ENCODE measurements around the gene SLC29A2.

SLC29A2 gene

DNA sequence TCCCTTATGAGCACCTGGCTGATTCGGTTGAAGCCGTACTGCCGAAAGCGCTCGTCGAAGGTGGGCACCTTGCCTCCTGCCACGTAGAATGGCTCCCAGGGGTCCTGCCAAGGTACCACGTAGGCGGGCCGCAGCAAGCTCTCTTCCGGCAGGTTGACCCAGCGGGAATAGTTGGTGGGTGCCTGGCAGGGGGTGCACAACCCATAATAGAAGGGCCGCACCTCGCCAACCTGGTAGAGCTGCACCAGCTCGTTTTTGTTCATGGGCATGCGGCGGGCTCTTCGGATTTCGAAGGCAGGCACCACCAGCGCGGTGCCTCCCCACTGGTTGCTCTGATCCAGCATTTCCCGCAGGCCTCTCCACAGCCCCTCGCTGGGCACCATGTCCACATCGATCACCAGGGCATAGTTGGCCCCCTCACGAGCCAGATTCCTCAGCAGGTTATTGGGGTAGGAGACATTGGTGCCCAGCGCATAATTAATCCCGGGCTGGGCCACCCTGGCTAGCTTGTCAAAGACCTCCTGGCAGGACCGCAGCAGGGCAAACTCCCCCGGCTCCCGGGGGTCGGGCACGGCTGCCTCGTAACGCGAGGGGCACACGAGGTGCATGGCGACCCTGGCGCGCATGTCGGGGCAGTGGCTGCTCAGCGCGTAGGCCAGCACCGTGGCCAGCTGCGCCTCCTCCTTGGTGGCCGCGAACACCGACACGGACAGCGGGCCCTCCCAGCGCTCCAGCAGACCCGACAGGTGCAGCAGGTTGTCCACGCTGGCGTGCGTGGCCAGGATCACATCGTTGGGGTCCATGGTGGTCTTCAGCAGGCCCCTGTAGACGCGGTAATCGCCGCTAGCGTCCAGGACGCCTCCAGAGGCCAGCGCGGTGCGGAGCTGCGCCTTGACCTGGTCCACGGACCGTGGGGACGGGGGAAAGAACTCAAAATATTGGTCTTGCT lies 24.8 kb downstream of the SLC29A2 start:
- no peak for DNase-seq

DNA sequence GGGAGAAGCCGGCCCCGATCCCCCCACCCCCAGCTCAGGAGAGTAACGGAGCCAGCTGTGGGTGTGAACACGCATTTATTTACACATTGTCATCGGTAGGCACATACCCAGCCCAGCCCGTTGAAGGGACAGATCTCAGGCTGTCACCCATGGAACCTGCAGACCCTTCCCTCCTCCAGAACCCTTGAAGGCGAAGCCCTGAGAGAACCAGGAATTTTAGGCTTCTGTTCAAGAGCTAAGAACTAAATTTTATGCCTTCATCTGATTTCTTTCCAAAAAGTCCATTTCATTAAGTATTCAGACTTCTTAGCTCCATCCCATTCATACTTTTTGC lies 26.3 kb downstream of the SLC29A2 start:
- no peak for DNase-seq

DNA sequence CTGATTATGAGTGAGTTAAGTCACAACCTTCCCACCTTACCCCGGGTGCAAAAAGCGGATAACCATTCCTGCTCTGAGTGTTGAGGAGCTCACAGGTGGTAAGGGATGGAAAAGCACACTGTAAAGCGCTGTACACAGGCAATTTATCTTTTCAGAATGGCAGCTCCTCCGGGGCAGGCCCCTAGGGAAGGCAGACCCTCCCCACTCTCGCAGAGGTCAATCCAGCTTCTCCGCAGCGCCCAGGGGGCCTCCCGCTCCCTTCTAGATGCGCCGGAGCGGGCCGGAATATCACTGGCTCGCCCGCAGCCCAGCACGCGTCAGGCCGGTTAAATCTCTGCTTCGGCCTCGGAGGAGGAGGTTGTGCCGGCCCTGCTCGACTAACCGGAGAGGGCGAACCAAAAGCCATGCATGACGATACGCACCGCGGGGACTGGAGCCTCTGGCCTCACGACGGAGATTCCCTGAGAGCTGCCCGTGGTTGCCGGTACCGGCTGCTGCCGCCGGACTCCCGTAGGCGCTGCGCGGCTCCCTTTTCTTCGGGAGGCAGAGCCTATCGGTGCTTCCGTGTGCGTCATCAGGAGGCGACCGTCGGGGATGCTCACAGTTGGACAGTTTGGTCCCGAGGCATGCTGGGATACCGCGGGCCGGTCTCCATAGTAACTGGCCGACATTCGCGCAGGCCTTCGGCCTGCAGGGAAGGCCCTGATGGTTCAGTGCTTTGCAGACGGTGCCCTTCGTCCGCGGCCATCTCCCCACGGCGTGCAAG lies 26.8 kb downstream of the SLC29A2 start, which contains the start of gene BRMS1:
Gene BRMS1 (minus strand): TSS at position 555 of the 766 bp plus-strand sequence. CDS start 2,870 bp downstream, outside the sequence.
- DNase-seq, result peak; percentile 88 to 92

DNA sequence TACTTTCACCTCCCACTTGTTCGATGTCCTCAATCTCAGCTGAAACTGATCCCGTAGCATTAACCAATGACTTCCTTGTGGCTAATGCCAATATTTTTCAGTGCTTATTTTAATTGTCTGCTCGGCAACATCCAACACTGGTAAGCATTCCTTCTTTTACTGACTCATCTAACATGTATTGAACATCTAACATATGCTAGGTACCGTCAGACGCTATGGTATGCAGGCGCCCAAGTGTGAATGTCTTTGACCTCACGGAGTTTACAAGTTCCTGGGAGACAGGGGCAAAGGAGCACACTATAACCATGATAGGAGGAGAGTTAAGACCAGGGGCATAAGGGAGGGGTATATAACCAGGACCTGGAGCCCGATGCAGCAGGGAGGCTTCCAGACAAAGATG lies 28.4 kb downstream of the SLC29A2 start:
- DNase-seq, result no peak

DNA sequence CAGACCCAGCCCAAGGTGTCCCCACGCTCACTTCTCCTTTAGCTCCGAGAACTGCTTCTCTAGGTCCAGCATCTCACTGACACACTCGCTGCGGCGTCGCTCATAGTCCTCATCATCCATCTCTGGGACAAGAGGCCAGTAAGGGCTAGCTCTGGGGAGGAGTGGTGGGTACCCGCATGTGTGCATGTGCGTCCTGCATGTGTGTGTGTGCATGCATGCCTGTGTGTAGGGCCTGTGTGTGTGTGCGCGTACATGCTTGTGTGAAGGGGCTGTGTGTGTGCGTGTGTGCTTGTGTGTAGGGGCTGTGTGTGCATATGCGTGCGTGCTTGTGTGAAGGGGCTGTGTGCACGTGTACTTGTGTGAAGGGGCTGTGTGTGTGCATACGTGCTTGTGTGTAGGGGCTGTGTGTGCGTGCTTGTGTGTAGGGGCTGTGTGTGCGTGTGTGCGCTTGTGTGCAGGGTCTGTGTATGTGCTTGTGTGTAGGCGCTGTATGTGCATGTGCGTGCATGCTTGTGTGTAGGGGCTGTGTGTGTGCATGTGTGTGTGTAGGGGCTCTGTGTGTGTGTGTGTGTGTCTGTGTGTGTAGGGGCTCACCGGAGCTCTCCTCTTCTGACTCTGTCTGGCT lies 29.9 kb downstream of the SLC29A2 start:
- DNase-seq, result no peak

DNA sequence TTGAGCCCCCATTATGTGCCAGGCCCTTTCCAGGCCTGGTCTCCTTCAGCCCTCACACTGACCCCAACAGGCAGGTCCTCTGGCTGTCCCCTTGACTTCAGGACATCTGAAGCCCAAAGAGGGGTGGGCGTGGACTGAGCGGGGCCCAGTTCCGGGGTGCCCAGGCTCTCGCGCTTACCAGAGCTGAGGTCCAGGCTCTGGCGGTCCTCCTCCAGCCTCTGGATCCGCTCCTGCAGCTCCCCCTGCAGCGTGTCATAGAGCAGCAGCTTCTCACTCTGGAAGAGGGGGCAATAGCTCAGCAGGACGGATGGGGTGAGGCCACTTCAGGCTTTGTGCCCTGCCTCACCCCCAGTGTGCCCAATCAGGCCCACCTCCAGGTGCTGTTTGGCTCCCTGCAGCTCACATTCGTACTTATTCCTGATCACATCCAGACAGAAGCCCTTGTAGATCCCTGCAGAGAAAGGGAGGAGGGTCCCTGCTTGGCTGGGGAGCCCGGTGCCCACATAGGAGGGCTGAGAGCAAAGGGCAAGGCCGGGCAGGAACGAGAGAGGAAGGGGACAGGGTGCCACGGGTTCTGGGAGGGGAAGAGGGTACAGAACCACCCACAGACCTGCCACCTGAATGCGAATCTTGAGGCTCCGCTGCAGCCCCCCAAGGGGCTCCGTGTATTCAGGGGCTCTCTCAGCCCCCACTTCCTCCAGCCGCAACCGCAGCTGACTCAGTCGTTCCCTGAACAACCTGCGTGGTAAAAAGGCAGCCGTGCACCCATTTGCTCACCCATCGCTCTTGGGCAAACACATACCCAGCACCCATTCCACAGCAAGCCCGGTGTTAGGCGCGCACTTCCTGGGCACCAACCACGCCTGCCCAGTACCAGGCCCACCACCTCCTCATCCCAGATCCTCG lies 30.7 kb downstream of the SLC29A2 start:
- no peak for DNase-seq

DNA sequence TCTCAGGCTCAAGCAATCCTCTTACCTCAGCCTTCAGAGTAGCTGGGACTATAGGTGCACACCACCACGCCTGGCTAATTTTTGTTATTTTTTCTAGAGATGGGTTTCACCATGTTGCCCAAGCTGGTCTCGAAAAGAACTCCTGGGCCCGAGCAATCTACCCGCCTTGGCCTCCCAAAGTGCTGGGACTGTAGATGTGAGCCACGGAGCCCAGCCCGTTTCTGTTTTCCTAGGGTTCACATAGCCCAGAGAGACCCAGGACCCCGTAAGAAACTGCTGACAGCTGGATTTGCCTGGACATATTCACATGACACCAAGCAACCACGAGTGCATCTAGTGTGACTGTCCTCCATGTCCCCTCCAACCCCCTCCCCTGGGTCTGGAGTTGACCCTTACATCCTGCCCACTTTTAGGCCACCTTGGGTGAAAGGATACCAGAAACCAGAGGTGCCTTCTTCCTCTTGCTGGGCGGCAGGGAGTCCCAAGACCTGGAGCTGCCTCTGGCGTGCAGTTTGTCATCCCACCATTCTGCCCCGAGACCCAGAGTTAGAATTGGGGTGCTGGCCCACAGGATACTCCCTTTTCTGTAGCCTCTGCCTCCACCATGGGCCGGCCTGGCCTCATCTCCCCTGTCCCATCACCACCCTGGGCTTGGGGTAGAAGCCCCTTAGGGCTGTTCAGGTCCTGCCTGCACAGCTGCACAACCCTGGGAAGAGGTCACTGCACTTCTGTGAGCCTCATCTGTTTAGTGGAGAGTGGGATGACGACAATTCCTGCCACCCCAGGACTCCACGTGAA lies 31.7 kb downstream of the SLC29A2 start:
- DNase-seq, result no peak

DNA sequence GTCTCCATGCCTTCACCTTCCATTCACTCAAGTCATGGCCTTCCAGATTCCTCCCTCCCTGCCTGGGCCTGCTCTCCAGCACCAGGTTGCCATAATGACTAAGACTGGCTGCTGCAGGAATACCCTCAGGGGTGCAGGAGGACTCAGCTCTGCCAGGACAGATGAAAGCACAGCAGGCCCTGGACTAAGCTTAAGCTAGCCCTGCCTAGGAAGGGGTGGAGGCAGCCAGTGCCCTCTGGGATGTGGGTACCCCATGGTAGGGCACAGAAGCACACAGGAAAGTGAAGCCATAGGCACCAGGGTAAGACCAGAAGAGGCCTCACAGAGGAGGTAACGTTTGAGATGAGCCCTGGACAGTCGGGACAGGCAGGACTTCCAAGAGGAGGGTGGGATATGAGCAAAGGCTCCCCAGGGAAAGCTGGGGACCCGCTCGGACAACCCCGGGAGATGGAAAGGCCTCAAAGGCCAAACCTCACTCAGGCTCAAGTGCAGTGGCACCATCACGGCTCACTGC lies 32.3 kb downstream of the SLC29A2 start:
- DNase-seq, result no peak

DNA sequence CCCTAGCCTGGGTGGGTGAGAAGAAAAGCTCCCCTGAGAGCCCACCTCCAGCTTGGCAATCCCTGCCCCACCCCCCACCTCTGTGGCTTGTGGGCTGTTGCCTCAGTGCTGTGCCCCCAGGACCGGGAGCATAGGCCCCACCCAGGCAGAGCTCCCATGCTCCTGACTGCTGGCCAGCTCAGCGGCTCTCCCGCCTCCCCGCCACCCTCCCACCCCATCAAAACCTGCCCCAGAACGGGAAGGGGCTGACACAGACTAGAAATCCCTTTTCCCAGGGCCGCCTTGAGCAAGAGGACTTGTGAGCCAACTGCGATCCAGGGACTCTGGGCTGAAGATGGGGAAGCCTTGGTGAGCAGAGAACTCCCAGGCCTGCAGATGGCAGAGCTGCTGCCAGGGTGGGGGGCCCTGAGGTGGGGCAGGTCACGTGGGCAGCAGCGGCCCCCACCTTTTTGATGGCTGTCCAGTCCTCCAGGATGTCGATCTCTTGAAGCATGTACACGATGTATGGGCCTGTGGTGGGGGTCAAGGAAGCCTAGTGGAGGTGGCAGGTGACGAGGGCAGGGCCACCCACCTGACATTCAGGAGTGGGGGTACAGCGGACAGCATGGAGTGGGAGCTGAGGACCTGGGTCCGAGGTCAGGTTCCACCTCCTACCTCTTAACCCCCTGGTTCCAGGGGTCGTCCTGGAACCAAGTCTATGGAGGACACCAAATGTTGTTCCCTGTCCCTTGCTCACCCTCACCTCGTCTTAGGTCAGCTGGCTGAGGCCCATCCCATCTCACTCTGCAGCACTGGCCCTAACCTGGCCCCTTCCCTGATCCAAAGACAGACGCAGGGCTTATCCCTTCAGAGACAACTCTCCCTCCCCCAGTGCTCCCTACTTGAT lies 33.0 kb downstream of the SLC29A2 start:
- DNase-seq, result no peak

DNA sequence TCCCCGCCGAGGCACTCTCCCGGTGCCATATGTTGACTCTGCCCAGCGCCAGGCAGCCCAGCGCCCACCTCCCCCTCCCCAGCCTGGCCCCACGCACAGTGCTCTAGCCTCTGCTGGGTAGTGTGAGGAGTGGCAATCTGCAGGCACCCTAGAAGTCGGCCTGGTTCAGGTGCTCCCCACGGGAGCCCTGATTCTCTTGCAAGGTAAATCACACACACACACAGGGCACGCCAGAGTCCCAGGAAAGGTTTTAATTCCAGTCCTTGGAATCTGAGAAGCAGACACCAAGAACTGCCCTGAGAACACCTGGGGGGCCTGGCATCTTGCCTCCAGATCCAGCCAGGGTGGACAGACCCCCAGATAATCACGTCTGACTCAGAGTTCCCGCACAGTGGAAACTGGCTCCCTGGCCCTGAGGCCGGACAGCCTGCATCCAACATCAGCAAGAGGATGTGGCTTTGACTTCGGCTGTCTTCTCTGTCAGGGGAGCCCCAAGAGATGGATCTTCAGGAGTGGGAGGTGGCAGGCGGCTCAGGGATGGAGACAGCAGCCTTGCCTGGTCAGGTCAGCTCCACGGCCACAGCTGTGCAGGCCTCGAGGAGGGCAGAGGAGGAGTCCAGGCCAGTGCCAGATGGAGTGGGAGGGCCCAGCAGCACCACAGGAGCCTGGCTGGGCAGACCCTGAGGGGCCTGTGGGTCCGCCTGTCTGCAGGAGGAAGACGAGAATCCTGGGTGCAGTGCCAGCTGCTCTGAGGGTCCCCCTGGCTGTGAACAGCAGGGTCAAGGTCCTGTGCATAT lies 34.3 kb downstream of the SLC29A2 start:
- no peak for DNase-seq

DNA sequence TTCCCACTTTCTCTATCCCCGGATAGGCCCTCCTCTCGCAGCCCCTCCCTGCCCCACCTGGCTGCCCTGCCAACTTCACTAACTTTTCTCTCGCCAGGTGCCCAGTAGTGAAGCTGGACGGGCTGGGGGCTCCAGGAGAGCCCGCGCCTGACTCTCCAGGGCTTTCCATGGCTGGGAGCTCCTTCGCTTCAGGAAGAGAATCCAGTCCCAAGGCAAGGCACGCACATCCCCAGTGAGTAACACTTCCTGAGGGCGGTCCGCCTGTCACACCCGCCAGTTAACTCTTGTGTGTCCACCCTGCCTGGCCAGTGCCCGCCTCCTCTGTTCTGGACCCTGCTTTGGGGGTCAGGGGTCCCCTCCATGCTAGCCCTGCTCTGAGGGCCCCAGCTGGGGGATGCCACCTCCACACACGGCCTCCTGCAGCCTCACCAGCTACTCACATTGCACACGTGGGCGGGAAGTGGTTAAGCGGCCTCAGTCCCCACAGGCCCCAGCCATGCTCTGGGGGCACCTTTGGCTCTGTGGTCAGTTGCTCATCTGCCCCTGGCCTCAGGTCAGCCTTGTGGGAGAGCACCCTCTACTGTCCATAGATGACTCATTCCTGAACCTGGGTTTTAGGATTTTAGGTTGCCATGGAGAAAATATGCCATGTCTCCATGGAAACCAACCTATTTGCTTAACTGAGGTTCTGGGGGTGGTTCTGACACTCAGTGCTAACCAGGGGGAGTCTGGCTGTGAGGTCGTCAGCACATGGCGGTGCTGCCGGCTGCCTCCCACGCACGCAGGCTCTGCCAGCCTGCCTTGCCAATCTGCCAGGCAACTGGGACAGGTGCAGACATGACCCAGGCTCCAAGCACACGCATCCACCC lies 35.1 kb downstream of the SLC29A2 start, which contains the start of gene RIN1:
Gene RIN1 (minus strand): TSS at position 201 of the 869 bp plus-strand sequence. CDS start 32 bp downstream, at position 169.
- peak; percentile 96 to 97 for DNase-seq

DNA sequence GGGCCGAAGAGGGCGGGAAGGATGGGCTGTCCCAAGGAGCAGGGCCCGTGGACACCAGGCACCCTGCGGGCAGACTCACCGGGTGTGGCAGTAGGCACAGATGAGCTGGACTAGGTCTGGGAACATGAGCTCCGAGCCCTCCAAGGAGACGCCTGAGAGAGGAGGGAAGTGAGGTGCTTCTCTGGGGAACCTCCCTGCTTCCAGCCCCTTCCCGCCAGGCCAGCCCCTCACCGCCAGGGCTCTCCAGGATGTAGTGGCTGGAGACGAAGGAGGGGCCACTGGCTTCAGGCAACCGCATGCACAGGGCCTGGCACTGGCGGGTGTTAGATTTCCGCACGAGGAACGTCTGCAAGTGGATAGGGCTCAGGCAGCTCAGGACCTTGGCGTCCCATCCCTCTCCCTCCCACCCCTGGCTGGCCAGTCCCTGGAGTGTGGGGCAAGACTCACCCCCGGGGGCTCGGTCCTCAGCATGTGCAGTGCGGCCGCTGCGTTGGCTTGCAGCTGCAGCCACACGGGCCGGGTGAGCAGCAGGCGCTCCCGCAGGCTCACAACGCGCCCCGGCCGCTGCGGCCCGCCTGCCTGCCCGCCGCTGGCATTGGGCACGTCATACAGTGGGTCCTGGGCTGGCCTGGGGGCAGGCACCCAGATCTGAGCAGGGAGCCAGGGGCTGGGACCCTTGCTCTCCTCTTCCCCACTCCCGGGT lies 35.9 kb downstream of the SLC29A2 start:
- DNase-seq, result peak in 1 of 2 experiments; percentile 38

DNA sequence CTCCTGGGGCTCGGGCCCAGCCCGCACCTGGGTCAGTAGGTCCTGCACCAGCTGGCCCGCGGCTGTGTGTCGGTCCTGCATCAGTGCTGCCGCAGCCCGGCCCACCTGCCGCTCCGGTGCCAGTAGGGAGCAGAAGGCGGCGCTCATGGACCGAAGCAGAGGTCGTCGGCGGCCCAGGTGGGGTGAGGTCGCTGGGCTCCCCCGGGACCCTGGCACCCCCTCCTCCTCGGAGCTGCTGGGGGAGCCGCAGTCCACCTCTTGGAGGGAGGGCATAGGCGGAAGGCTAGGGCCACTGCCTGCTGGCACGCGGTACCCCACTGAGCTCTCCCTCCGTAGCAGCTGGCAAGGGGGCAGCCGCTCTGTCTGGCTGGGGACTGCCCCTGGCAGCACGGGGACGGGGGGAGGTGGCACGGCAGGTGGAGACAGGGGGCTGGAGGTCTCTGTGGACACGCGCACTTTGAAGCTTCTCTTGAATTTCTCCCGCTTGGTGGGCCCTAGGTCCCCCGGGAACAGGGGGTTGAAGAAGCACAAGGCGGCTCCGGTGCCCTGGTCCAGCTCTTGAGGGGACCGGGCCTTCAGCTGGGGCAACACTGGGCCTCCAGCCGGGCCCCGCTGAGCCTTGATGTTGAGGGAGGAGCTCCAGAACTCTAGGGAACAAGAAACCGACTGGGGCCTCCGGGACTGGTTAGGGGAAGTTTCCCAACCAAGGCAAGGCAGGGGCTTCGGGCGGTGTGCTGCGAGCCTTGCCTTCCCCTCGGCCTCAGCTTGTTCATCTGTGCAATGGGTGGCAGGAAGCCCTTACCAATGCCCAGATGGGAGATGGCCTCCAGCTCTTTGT lies 36.7 kb downstream of the SLC29A2 start:
- DNase-seq, result no peak

DNA sequence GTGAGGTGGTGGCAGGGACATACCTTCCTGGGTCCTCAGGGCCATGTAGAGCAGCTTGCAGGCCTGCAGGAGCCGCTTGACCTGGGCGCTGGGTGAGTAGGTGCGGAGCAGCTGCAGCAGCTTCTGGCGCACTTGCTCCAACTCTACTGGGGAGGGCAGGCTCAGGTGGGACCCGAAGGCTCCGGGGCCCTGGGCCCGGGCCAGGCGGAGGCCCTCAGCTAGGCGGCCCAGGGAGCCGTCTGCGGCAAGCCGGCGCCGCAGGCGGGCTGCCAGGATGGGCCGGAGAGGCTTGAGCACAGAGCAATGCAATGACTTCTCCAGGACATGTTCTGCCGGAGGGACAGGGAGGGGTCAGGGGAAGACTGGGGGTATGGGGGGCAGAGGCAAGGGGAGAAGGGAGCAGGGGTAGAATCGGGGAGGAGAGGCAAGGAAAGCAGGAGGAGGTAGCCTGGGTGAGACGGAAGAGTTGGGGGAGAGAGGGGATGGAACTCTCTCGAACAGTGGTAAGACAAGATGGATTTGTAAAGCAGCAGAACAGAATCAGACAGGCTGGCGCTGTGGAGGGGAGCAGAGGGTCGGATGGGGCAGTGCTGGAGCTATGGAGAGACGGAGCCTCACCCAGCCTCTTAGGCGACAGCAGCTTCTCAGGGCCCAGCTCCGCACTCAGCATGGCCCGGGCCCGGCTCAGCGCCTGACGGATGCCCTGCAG lies 37.5 kb downstream of the SLC29A2 start:
- no peak for DNase-seq

DNA sequence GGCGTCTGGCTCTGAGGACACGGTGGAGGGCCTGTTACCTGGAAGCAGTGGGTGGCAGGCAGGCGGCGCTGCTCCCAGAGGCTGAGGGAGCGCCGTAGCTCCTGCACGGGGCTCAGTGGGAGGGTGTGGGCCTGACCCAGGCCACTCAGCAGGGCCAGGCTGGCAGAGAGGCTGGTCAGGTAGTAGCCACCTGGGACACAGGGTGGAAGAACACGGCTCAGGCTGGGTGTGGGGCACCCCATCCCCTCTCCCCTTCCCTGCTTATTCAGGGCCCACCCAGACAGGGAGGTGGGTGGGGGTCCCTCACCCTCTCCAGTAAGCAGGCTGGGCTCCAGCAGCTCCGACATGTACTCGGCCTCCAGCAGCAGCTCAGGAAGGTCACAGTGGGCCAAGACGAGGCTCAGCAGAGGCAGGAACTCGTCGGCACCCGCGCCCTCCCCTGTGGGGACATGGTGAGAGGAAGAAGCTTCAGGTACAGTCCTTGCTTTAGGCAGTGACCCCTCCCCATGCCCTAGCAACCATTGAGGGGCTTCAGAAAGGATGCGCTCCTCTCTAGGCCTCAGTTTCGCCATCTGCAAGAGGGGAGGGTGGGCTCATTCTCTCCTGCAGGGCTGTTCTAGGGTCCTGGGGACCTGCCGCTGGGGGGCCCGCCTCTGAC lies 38.2 kb downstream of the SLC29A2 start:
- no peak for DNase-seq

All from SW 1271 (cell line).